AG09319 (cell line): ENCODE data around the gene FANCB.
A peak's percentile ranks its signal among the peaks of the same experiment; 100 is the strongest.

Experiments
- DNase-seq: peaks from one replicate; pipeline ENCODE4 v3.0.0-alpha.2; 2010; ENCODE audit warnings: low read depth; ENCODE audit errors: extremely low read depth
- CTCF ChIP-seq: IDR thresholded peaks from 2 replicates; pipeline ENCODE4 v1.5.1; 2011; ENCODE audit warnings: low read depth, mild to moderate bottlenecking, inconsistent platforms, low read length, moderate library complexity

Gene FANCB

DNA sequence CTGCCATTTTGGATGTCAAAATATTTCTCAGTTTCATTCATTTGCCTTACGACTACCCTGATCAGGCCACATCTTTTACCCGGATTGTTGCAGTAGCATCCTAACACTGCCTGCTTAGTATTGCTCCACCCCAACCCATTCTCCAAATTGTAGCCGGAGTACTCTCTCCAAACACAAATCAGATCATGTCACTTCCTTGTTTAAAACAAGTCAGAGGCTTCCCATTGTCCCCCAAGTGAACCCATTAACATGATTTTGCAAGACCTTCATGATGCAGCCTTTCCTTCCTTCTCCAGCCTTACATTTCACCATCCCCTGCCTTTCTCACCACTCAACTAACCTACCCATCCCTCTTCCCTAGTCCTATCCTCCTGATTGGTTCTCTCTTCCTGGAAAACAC lies 53.1 kb downstream of the FANCB start:
- no peak for DNase-seq
- no peak for TF ChIP-seq CTCF

- TF ChIP-seq CTCF: no peak
- DNase-seq: no peak
Observed at GRCh38 chrX:14817571-14817970, 55.3 kb downstream of the FANCB start.

DNA sequence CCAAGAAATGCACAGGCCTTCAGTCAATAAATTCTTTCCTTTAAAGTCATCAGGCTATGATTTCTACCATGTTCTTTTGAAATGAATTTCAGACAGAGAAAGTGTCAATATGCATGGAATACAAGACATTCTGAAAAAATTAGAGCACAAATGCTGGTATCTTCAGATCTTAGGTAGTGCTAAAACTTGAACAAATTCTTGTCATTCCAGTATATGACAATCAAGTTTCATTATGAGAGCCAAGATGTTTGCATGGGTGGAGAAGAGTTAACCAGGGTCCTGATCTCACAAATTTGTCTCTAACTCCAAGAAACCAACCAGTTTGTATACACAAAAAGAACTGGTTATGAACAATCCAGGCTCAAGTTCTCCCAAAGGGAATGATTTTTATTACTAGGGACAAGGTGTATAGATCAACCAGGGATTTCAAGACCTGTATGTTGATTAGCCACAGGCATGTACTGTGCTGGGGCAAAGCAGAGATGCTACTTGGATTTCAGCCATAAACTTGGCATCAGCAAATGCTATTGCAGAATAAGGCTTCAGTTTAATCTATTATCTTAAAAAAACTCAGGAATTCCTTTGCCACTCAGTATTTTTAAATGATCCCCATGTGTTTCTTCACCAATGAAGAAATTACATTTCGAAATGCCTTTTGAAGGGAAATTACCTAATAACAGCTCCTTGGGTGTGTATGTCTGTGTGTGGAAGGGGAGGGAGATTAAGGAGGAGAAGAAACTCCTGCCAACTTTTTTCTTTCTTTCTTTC lies 69.7 kb downstream of the FANCB start:
- DNase-seq: peak; percentile 67
- TF ChIP-seq CTCF: no peak

- no peak for DNase-seq
Observed at GRCh38 chrX:14801136-14801535, 71.7 kb downstream of the FANCB start.

GRCh38 chrX:14798805-14799397 lies 74.0 kb downstream of the FANCB start:
- no peak for TF ChIP-seq CTCF
- DNase-seq: no peak

More at GRCh38 chrX:14801136-14801535, 71.7 kb downstream of the FANCB start:
- no peak for TF ChIP-seq CTCF
